H9 (cell line): ENCODE results near the gene CYB5RL. TPM values are rescaled to one million over a fixed set of nuclear protein-coding genes. Genes with fewer than 3 reads are reported as not detected.

Experiments used
- DNase-seq: peaks from one replicate; pipeline ENCODE4 v3.0.0-alpha.2; 2017
- H2AFZ ChIP-seq: one replicate; pipeline ENCODE4 v1.6.1; 2013; ENCODE audit warnings: mild to moderate bottlenecking, low read length, control low read depth, moderate library complexity
- H2AK5ac ChIP-seq: 2 replicates; pipeline ENCODE4 v1.6.1; 2013; ENCODE audit warnings: low read length, control low read depth, mixed read lengths; ENCODE audit not compliant: insufficient read length
- H2BK120ac ChIP-seq: one replicate; pipeline ENCODE4 v1.6.1; 2013; ENCODE audit warnings: low read depth, mild to moderate bottlenecking, low read length, control low read depth, inconsistent platforms; ENCODE audit not compliant: poor library complexity, severe bottlenecking
- H2BK12ac ChIP-seq: 2 replicates; pipeline ENCODE4 v1.6.1; 2013; ENCODE audit warnings: low read length, control low read depth, mixed read lengths, low read depth; ENCODE audit not compliant: insufficient read length
- H2BK15ac ChIP-seq: 2 replicates; pipeline ENCODE4 v1.6.1; 2013; ENCODE audit warnings: low read depth, low read length, control low read depth
- H2BK20ac ChIP-seq: one replicate; pipeline ENCODE4 v1.6.1; 2013; ENCODE audit warnings: low read depth, mild to moderate bottlenecking, low read length, control low read depth, inconsistent platforms; ENCODE audit not compliant: poor library complexity, severe bottlenecking
- H2BK5ac ChIP-seq: 2 replicates; pipeline ENCODE4 v1.6.1; 2013; ENCODE audit warnings: low read length, control low read depth, mixed read lengths; ENCODE audit not compliant: insufficient read length
- H3K14ac ChIP-seq: 2 replicates; pipeline ENCODE4 v1.6.1; 2013; ENCODE audit warnings: low read length, control low read depth; ENCODE audit not compliant: insufficient read depth
- H3K18ac ChIP-seq: 2 replicates; pipeline ENCODE4 v1.6.1; 2013; ENCODE audit warnings: low read depth, mild to moderate bottlenecking, mixed read lengths, low read length, control low read depth; ENCODE audit not compliant: insufficient read length
- H3K23ac ChIP-seq: 2 replicates; pipeline ENCODE4 v1.6.1; 2013; ENCODE audit warnings: low read length, control low read depth, mixed read lengths, low read depth; ENCODE audit not compliant: insufficient read length
- H3K23me2 ChIP-seq: 2 replicates; pipeline ENCODE4 v1.6.1; 2013; ENCODE audit warnings: low read depth, mild to moderate bottlenecking, mixed read lengths, low read length, control low read depth; ENCODE audit not compliant: insufficient read length, poor library complexity, severe bottlenecking
- H3K27ac ChIP-seq: 2 replicates; pipeline ENCODE4 v1.5.1; 2013; ENCODE audit warnings: low read length, control low read depth, mixed read lengths, low read depth; ENCODE audit not compliant: insufficient read length
- H3K27me3 ChIP-seq: 2 replicates; pipeline ENCODE4 v1.6.1; 2013; ENCODE audit warnings: low read length, control low read depth, inconsistent platforms; ENCODE audit not compliant: insufficient read depth
- H3K4ac ChIP-seq: 2 replicates; pipeline ENCODE4 v1.6.1; 2013; ENCODE audit warnings: low read depth, mild to moderate bottlenecking, control low read depth, inconsistent platforms, low read length, moderate library complexity
- H3K4me1 ChIP-seq: 2 replicates; pipeline ENCODE4 v1.6.1; 2013; ENCODE audit warnings: low read length, control low read depth, inconsistent platforms; ENCODE audit not compliant: insufficient read depth
- H3K4me2 ChIP-seq: 2 replicates; pipeline ENCODE4 v1.6.1; 2013; ENCODE audit warnings: low read length, control low read depth, mixed read lengths; ENCODE audit not compliant: insufficient read length, insufficient read depth
- H3K56ac ChIP-seq: 2 replicates; pipeline ENCODE4 v1.6.1; 2013; ENCODE audit warnings: low read depth, mild to moderate bottlenecking, mixed read lengths, low read length, control low read depth; ENCODE audit not compliant: insufficient read length
- H3K79me1 ChIP-seq: 2 replicates; pipeline ENCODE4 v1.6.1; 2013; ENCODE audit warnings: low read depth, mild to moderate bottlenecking, moderate library complexity, low read length, control low read depth, inconsistent platforms; ENCODE audit not compliant: insufficient read depth, poor library complexity, severe bottlenecking
- H3K79me2 ChIP-seq: 2 replicates; pipeline ENCODE4 v1.6.1; 2013; ENCODE audit warnings: low read length, control low read depth, inconsistent platforms; ENCODE audit not compliant: insufficient read depth
- H3K9ac ChIP-seq: 2 replicates; pipeline ENCODE4 v1.6.1; 2013; ENCODE audit warnings: low read length, control low read depth, mixed read lengths; ENCODE audit not compliant: insufficient read length; ENCODE audit errors: extremely low read depth
- H3K9me3 ChIP-seq: one replicate; pipeline ENCODE4 v1.6.1; 2013; ENCODE audit warnings: low read depth, low read length, inconsistent platforms; ENCODE audit not compliant: control insufficient read depth
- H3T11ph ChIP-seq: one replicate; pipeline ENCODE4 v1.6.1; 2013; ENCODE audit warnings: mild to moderate bottlenecking, low read length, control low read depth, inconsistent platforms
- H4K20me1 ChIP-seq: one replicate; pipeline ENCODE4 v1.6.1; 2013; ENCODE audit not compliant: control insufficient read depth, insufficient read length, insufficient read depth
- H4K5ac ChIP-seq: 2 replicates; pipeline ENCODE4 v1.6.1; 2013; ENCODE audit warnings: low read depth, mild to moderate bottlenecking, mixed read lengths, low read length, control low read depth; ENCODE audit not compliant: insufficient read length
- H4K8ac ChIP-seq: replicated peaks from 2 replicates; pipeline ENCODE4 v1.6.1; 2013; ENCODE audit warnings: low read length, control low read depth, mixed read lengths, low read depth; ENCODE audit not compliant: insufficient read length
- H4K91ac ChIP-seq: 2 replicates; pipeline ENCODE4 v1.6.1; 2013; ENCODE audit warnings: low read depth, mild to moderate bottlenecking, moderate library complexity, mixed read lengths, low read length, control low read depth; ENCODE audit not compliant: insufficient read length
- H3K27ac Mint-ChIP-seq, 3 experiments: 2 replicates in 2 of 3; 3 replicates in 1 of 3; pipeline ENCODE4 v1.8.0; 2020 to 2021; ENCODE audit warnings: mixed read lengths in 3 of 3, mild to moderate bottlenecking in 1 of 3, moderate library complexity in 1 of 3
- H3K27me3 Mint-ChIP-seq: 2 replicates; pipeline ENCODE4 v1.8.0; 2021; ENCODE audit warnings: low read depth, mild to moderate bottlenecking, moderate library complexity, mixed read lengths
- H3K36me3 Mint-ChIP-seq, 3 experiments: 2 replicates in 2 of 3; 3 replicates in 1 of 3; pipeline ENCODE4 v1.8.0; 2020 to 2021; ENCODE audit warnings: low read depth in 3 of 3, mixed read lengths in 3 of 3; ENCODE audit not compliant: insufficient read depth in 1 of 3
- H3K4me1 Mint-ChIP-seq, 2 experiments: 2 replicates each; pipeline ENCODE4 v1.8.0; 2020; ENCODE audit warnings: mixed read lengths in 2 of 2
- H3K4me3 Mint-ChIP-seq, 2 experiments: 2 replicates in 1 of 2; 3 replicates in 1 of 2; pipeline ENCODE4 v1.8.0; 2020 to 2021; ENCODE audit warnings: mild to moderate bottlenecking in 2 of 2, mixed read lengths in 2 of 2, moderate library complexity in 1 of 2
- H3K9me3 Mint-ChIP-seq, 2 experiments: 2 replicates in 1 of 2; 3 replicates in 1 of 2; pipeline ENCODE4 v1.8.0; 2020; ENCODE audit warnings: mild to moderate bottlenecking in 2 of 2, mixed read lengths in 2 of 2, moderate library complexity in 1 of 2
- CTCF ChIP-seq: fragments of 200-600 bp; sonication (generic); conservative IDR thresholded peaks from 3 replicates; pipeline ENCODE4 v1.8.0; 2021; ENCODE audit warnings: antibody characterized with exemption, mild to moderate bottlenecking
- WGBS: extraction: QIAGEN DNeasy Blood & Tissue Kit; methylation state at CpG from one replicate; pipeline ENCODE4 v1.1.7; 2013; ENCODE audit warnings: missing lambda C conversion rate, low lambda C conversion rate, mixed read lengths; ENCODE audit not compliant: insufficient read length; ENCODE audit errors: extremely low coverage; 5-methylcytosine and 5-hydroxymethylcytosine counted together
- total RNA-seq: library from RNA; stranded (reverse); gene quantifications from 2 replicates; pipeline ENCODE4 v1.2.1, GENCODE V29; 2021

The CYB5RL gene
- total RNA-seq, 1 experiment from 2014 or later: 12.6 TPM

GRCh38 chr1:54193453-54193852, 6.4 kb downstream of the CYB5RL start:
- Histone ChIP-seq H3K14ac (no peak overlapping the region), H4K91ac (no peak overlapping the region), H2BK20ac (no peak overlapping the region), H4K5ac (no peak overlapping the region), H3K27me3 (no peaks in the 10 kb centered on the region), H3K79me1 (no peaks in the 10 kb centered on the region), H3K27ac (no peak overlapping the region), H3K56ac (no peak overlapping the region), H4K8ac (no peak overlapping the region), H3K23me2 (no peaks in the 10 kb centered on the region), H3K4me2 (no peak overlapping the region), H2BK15ac (no peak overlapping the region), H2AK5ac (no peak overlapping the region), H3K4me1 (no peaks in the 10 kb centered on the region), H2AFZ (no peak overlapping the region), H3K9ac (no peak overlapping the region), H2BK120ac (no peak overlapping the region), H3K18ac (no peak overlapping the region), H2BK12ac (no peak overlapping the region), H3K23ac (no peak overlapping the region), H3K4ac (no peak overlapping the region), H3T11ph (no peak overlapping the region), H4K20me1 (no peaks in the 10 kb centered on the region), H2BK5ac (no peak overlapping the region), H3K9me3 (no peaks in the 10 kb centered on the region), H3K79me2 (no peaks in the 10 kb centered on the region)
- DNase-seq: no peak
- Mint-ChIP-seq H3K4me1 (no peaks in the 10 kb centered on the region), H3K27me3 (no peaks in the 10 kb centered on the region), H3K4me3 (no peak overlapping the region), H3K36me3 (peaks cover 0 to 26% (median 16%) of the 10 kb centered on the region in 3 experiments; a peak in 4 of 7 replicates), H3K27ac (no peak overlapping the region), H3K9me3 (no peaks in the 10 kb centered on the region; a peak in 1 of 5 replicates)
- no peak for TF ChIP-seq CTCF
- no CpG with 5 or more reads among the region's 5 CpGs for WGBS
